RWPE2 (cell line): ENCODE data around the gene CERS1.

ENCODE experiments used
- ATAC-seq: fragments of 200-7000 bp; cut with Tn5 transposase; 3 replicates; pipeline ENCODE4 v1.9.1; 2021; ENCODE audit warnings: low read depth
- DNase-seq: peaks from one replicate; pipeline ENCODE4 v3.0.0-alpha.2; 2020; ENCODE audit warnings: low spot score
- H3K27ac ChIP-seq: fragments of 450-650 bp; 2 replicates; pipeline ENCODE4 v1.5.1; 2017; ENCODE audit warnings: mild to moderate bottlenecking; ENCODE audit not compliant: poor library complexity, severe bottlenecking
- H3K27me3 ChIP-seq: fragments of 250-450 bp; sonication (Bioruptor Pico); 2 replicates; pipeline ENCODE4 v1.5.1; 2021; ENCODE audit warnings: mild to moderate bottlenecking, moderate library complexity; ENCODE audit not compliant: insufficient read depth, poor library complexity, severe bottlenecking
- H3K36me3 ChIP-seq: fragments of 250-450 bp; sonication (Bioruptor Pico); 2 replicates; pipeline ENCODE4 v1.5.1; 2020; ENCODE audit warnings: low read depth, mild to moderate bottlenecking, moderate library complexity
- H3K4me1 ChIP-seq: fragments of 250-450 bp; sonication (Bioruptor Pico); 2 replicates; pipeline ENCODE4 v1.5.1; 2021; ENCODE audit warnings: mild to moderate bottlenecking, moderate library complexity; ENCODE audit not compliant: insufficient read depth, poor library complexity, severe bottlenecking
- H3K4me3 ChIP-seq: fragments of 250-450 bp; sonication (Bioruptor Pico); 2 replicates; pipeline ENCODE4 v1.5.1; 2021; ENCODE audit warnings: mild to moderate bottlenecking, moderate library complexity; ENCODE audit not compliant: severe bottlenecking
- H3K9me3 ChIP-seq: fragments of 250-450 bp; sonication (Bioruptor Pico); 2 replicates; pipeline ENCODE4 v1.5.1; 2021; ENCODE audit warnings: mild to moderate bottlenecking, moderate library complexity; ENCODE audit not compliant: severe bottlenecking
- CTCF ChIP-seq: fragments of 450-650 bp; IDR thresholded peaks from one replicate; pipeline ENCODE4 v1.5.1; 2017; ENCODE audit warnings: mild to moderate bottlenecking, moderate library complexity; ENCODE audit not compliant: poor library complexity, severe bottlenecking

CERS1 gene

GRCh38 chr19:18861235-18861634 is 34.7 kb downstream of the CERS1 start:
- Histone ChIP-seq H3K36me3 (peaks cover 93% of the 10 kb centered on the region), H3K4me3 (no peak overlapping the region), H3K27me3 (no peaks in the 10 kb centered on the region), H3K4me1 (peaks cover 5% of the 10 kb centered on the region), H3K27ac (no peak overlapping the region), H3K9me3 (no peaks in the 10 kb centered on the region)
- ATAC-seq = no peak
- no peak for DNase-seq
- TF ChIP-seq CTCF = no peak

- TF ChIP-seq CTCF = no peak
- H3K27ac ChIP-seq = no peak overlapping the region
- DNase-seq (peak; percentile 53), ATAC-seq (no peak)
- H3K4me1 ChIP-seq = peaks cover 5% of the 10 kb centered on the region
- no peaks in the 10 kb centered on the region for H3K9me3 ChIP-seq
- no peaks in the 10 kb centered on the region for H3K27me3 ChIP-seq
- H3K36me3 ChIP-seq = peaks cover 93% of the 10 kb centered on the region
- no peak overlapping the region for H3K4me3 ChIP-seq
Measured at GRCh38 chr19:18860725-18861124, 35.2 kb downstream of the CERS1 start.

GRCh38 chr19:18860302-18860700 is 35.7 kb downstream of the CERS1 start:
- peak; percentile 49 for DNase-seq
- H3K27ac ChIP-seq = no peak overlapping the region
- ATAC-seq = no peak
- peaks cover 93% of the 10 kb centered on the region for H3K36me3 ChIP-seq
- no peaks in the 10 kb centered on the region for H3K9me3 ChIP-seq
- H3K27me3 ChIP-seq = no peaks in the 10 kb centered on the region
- H3K4me3 ChIP-seq = no peak overlapping the region
- H3K4me1 ChIP-seq = peaks cover 5% of the 10 kb centered on the region
- TF ChIP-seq CTCF = no peak

- ATAC-seq (no peak), DNase-seq (peak; percentile 52)
- H3K27me3 ChIP-seq = no peaks in the 10 kb centered on the region
- H3K27ac ChIP-seq = no peak overlapping the region
- no peak overlapping the region for H3K4me3 ChIP-seq
- peaks cover 96% of the 10 kb centered on the region for H3K36me3 ChIP-seq
- no peak for TF ChIP-seq CTCF
- H3K4me1 ChIP-seq = peaks cover 5% of the 10 kb centered on the region
- H3K9me3 ChIP-seq = no peaks in the 10 kb centered on the region
Measured at GRCh38 chr19:18859676-18860301, 36.2 kb downstream of the CERS1 start.

GRCh38 chr19:18858906-18859646 is 36.9 kb downstream of the CERS1 start:
- Histone ChIP-seq H3K9me3 (no peaks in the 10 kb centered on the region), H3K4me3 (no peak overlapping the region), H3K27ac (no peak overlapping the region), H3K4me1 (peaks cover 5% of the 10 kb centered on the region), H3K27me3 (no peaks in the 10 kb centered on the region), H3K36me3 (peaks cover 100% of the 10 kb centered on the region)
- ATAC-seq = no peak
- peak; percentile 21 for DNase-seq
- no peak for TF ChIP-seq CTCF
